Midbrain (tissue), 1 donor: ENCODE results near the gene DBN1.

Experiments
- DNase-seq: peaks from one replicate; lab custom pipeline; 2025; lab: John Stamatoyannopoulos, UW

The DBN1 gene

GRCh38 chr5:177473443-177474001 is at the start of gene DBN1:
Gene DBN1 (minus strand): TSS chr5:177473634. CDS start chr5:177473521, 113 bp downstream.
- DNase-seq: peak; percentile 51

DNA sequence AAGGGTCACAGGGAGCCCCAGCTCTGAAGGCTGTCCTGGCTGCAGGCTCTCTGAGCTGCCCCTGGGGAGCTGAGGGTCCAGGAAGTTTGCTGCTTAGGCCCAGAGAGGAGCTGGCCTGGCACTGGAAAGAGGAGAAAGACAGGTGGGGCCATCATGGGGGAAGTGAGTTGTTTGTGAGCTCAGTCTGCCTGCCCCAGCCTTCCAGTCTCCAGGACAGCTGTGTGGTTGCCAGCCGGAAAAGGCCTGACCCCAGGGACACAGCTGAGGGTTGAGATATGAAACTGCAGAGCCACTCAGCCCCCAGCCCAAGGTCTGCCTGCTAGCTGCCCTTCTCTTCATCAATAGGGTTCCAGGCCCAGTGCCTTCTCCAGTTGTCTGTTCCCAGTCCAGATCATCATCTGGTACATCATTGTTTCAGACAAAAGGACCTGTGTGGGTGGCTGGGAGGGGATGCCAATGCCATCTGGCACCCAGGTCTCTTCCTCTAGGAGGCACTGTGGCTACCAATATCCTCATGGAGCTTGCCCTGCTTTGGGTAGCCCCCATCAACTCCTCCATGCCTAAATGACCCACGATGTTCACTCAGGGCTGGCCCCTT is 47.6 kb upstream of the DBN1 start:
- DNase-seq: no peak

DNA sequence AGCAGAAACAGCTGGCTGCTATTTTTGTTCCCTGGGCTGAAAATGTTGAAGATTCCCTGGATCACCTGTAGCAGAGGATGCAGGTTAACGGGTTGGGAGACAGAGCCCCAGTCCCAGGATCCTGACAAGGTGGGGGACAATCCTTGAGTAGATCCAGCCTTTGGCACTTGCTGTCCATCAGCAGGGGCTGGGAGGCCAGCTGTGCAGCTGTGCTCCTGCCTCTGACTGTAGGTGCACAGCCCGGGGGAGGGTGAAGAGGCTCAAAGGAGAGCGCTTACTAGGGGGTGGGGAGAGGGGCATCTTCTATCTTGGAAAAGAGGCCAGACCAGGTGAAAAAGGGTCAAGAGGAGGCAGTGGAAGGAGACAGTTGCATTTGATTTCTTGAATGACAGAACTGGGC is 46.8 kb upstream of the DBN1 start:
- no peak for DNase-seq

DNA sequence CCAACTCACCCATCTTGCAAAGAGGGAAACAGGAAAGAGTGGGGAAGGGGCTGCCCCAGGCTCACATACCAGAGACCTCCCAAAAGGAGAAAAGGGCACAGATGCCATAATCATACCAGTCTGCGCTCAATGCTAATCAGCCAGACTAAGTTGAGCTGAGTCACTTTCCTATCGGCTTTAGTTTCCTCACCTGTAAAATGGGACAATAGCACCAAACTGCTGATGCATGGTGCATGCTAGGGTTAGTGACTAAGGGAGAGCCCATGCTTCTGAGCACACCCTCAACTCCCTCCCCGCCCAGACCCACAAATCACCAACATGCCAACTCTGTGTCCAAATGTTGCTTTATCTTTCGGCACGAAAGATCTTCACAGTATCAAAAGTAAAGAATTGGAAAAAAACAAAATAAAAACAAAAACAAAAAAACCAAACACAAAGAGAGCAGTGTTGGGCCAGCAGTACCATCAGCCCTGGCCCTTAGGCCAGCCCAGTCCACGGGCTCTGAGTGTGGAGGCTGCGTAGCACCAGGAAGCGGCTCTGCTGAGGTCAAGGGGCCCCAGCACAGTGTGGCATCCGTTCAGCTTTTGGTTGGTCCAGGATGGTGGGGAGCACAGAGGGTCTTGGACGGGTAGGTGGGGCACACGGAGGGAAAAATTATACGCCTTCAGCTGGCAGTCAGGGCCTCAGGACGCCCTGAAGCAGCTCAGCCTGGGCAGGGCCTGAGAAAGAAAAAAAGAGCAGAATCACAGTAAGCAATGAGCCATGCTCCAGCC is 46.2 kb upstream of the DBN1 start:
- no peak for DNase-seq

DNA sequence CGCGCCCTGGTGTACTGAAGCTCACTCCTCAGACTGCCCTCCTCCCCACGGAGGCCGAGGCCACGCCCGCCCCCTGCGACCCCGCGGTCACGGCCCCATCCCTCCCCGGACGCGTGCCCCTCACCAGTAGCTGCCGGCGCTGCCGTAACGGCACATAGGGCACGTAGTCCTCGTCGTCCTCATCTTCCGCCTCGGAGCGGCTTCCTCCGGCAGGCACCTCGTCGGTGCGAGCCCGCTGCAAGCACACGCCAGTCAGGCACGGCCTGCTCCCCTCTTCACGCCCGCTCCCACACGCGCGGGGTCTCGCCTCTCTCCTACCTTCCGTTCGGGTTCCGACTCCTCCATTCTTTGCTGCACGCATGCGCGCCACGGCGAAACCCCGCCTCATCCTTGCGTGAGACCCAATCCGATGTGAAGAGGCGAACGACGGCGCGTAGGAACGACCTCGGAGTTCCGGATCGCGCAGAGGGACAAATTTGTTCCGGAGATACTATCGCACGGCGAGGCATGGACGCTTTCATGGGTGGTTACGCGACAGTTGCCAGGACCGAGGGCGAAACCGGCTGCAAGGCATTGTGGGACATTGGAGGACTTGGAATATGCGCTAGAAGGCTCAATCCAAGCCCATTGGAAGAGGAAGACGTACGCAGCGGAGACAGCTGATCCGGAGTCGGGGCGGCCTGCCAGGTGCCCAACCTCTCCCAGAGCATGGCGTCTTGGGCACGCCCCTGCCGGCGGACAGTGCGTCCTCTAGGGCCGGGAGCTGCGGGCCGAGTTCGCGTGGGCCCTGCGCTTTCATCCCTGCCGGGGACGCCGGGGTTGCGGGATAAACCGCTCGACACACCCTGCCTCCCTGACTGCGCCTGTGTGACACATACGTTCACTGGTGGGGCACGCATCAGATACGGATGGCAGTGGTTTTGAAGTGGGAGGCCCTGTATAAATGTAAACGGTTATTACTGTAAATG is 43.5 kb upstream of the DBN1 start, which contains the start of gene DDX41:
Gene DDX41 (minus strand): TSS at position 361 of the 968 bp plus-strand sequence. CDS start 16 bp downstream, at position 345.
- peak; percentile 99 for DNase-seq

- no peak for DNase-seq
Observed at GRCh38 chr5:177515580-177515979, 42.1 kb upstream of the DBN1 start.

DNA sequence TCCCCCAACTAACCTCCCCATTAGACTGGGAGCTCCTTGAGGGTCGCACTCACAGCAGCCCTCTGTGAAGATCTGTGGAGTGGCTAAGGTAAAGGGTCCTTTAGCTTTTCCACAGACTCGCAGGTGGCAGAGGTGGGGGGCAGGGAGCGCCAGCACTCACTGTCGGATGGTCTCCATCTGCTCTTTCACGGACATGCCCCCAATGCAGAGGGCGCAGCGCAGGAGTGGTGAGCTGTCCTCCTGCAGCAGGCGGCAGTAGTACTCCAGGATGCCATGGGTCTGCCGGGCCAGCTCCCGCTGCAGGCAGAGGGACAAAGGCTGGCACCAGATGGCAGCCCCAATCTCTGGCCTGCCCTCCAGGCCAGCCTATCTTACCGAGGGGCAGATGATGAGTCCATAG is 41.1 kb upstream of the DBN1 start:
- no peak for DNase-seq

DNA sequence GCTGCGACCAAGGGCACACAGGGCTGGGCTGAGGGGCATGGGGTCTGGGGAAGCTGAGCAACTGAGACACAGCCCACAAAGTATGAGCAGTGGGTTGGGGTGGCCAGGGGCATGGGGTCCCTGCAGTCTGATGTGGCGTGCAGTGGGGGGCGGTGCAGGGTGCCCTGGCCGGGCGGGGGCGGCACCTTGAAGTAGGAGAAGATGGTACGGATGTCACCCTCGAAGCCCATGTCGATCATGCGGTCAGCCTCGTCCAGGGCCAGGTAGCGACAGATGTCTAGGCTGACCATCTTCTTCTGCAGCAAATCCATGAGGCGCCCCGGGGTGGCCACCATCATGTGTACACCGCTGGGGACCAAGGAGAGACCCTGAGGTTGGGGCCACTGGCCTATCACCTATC is 40.1 kb upstream of the DBN1 start:
- no peak for DNase-seq

DNA sequence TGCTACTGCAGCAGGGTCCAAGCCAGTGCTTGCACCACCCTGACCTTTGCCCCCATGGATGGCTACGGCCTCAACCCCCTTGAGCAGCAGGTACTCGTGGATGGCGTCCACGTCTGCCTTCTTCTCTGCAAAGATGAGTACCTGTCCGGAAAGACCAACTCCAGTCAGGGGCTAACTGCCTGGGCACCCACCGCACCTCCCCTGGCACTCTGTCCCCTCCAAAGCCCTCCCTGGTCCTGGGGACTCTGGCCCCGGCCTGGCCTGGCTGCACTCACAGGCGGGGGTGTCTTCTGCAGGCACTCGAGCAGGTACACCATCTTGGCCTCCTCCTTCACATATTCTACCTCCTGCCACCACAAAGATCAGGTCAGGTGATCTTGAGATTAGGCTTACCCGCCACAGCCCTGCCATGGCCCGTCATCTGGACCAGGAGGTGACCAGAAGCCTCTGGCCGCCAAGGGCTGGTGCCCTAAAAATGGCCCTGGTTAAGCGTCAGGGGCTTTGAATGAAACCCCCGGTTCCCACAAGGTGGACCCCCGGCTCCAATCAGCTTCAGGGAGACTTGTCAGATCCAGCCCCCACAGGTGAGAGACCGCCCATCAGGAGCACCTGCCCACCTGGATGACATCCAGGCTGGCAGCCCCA is 39.4 kb upstream of the DBN1 start:
- no peak for DNase-seq

DNA sequence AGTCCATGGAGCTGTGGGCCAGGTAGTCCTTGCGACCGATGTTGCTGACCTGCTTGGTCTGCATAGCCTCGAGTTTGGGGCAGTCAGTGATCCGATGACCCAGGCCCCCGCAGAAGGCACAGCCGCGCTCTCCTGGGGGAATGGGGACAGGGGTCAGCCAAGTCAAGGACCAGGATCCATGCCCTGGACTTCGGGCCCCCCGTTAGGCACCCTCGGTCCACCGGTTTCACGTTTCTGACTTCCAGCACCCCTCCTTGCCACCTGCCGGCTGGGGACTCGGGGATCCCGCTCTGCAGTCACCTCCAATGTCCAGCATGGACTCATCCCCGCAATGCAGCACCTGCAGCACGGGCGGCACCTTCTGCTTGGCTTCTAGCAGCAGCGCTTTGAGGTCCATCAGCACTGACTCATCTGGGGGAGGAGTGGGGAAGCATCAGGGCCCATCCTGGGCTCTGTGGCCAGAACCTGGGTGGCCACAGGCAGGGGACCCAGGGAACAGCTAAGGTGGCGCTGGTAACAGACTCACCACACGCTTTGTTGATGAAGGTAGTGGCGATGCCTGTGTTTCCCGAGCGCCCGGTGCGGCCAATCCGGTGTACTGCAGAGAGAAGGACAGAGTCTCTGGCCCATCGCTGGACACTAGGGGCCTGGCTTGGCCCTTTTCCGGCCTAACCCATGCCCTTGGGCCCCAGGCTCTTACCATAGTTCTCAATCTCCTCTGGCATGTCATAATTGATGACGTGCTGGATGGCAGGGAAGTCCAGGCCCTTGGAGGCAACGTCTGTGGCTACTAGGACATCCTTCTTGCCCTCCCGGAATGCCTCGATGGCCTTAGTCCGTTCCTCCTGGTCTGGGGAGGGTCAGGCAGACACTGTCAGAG is 38.6 kb upstream of the DBN1 start:
- DNase-seq: no peak

DNA sequence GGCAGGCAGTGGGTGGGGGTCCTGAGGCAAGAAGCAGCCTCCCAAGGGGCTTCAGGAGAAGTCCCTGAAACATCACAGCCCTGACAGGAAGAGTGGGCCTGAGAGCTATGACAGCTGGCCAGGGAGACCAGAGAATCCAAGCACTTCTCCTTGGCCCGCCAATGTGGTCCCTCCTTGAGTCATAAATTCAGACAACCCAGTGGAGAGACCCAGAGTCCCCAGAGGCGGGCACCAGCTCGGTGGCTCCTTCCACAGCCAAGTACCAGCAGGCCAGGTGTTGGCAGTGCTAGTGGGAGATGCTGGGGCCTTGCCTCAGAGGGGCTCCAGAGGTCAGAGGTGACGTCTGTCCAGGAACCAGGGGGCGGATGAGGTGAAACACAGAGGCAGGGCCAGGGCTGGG is 37.7 kb upstream of the DBN1 start:
- DNase-seq: no peak

- no peak for DNase-seq
Observed at GRCh38 chr5:177510567-177511053, 37.2 kb upstream of the DBN1 start.

DNA sequence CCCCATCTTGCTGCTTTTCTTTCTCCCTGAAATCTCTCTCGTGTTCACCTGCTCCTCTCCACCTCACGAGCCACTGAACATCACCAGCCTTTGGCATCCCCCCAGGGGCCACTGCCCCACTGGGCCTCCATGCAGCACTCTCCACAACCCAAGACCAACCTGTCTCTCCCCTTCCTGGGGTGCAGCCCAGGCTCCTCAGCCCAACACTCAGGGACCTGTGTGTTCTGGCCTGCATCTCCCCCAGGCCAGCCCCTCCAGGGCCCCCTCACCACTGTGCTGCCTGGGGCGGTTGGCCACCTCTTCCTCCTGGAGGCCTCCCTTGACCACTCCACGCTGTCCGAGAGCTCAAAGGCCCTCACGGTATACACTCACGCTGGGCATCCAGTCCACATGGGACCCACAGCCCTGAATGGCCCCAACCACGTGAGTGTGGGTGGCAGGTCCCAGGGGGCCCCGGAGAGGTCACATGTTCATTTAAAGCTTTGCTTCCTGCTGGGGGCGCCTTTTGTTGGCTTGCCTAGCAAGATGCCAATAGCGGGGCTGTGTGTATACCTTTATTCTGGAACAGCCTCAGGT is 36.6 kb upstream of the DBN1 start:
- DNase-seq: no peak

DNA sequence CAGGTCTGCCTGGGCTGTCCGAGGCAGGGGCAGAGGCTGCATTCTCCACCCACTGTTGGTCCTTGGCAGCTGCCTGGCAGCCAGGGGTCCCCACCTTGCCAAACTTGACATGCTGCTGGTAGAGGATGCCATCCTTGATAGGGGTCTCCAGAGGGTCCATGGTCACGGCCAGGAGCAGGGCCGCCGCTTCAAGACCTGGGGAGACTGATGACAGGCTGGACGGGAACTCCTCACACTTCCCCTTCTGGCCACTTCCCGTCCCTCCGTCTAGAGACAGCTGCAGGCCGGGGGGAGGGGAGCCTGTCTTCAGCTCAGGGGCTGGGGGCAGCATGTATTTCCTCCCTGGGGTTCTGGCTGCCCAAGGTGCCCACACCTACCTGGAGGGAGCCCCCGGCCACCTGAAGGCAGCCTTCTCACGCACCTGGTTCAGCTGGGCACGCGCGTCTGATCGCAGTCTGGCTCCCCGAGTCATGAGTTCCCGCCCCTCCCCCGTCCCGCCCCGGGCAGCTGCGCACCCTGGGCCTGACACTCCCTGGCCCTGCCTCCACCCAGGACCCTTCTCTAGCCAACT is 36.0 kb upstream of the DBN1 start, which contains the start of gene DOK3:
Gene DOK3 (minus strand): TSS at position 446 of the 571 bp plus-strand sequence. CDS start 286 bp downstream, at position 160.
- DNase-seq: no peak

DNA sequence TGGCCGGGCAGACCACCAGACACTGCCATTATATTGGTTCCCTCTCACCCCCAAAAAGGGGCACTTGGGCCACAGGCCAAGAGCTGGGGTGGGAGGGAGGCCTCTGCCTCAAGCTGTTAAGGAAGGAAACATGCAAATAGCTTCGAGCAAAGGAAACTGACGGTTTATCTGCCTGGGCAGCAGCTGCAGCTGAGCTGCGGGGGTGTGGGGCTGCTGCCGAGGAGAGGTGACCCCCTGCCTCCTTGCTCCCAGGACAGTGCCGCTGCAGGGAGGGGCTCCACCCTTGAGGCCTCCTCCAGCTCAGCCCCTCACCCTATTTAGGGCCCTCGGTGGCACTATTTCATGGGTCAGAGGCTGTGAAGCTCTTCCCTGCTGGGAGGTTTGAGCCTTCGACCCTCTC is 35.4 kb upstream of the DBN1 start:
- DNase-seq: no peak

GRCh38 chr5:177508221-177508611 is 34.8 kb upstream of the DBN1 start:
- no peak for DNase-seq

DNA sequence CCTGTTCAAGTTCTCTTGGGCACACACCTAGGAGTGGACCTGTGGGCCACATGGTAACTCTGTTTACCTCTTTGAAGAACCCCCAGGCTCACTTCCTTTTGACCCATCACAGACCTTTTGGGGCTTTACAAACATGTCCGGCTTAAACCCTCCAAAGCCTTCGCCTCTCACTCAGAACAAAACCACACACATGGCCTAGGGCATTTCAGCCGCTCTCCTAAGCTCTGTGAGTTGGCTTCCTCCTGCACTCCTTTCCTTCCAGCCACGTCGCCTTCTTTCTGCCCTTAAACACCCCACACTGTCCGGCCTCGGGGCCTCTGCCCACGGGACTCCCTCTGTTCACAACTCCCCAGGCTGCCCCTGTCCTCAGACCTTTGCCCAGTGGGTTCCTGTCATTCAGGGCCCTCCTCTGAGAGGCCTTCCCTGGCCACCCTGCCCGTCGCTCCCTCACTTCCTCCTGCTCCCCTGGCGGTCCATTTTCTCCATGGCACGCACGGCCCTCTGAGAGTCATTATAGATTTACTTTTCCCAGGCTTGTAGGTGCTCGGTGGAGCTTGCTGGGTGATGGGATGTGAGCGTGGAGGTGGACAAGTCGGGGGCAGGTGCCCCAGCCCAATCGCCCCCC is 34.3 kb upstream of the DBN1 start:
- no peak for DNase-seq

- DNase-seq: no peak
Observed at GRCh38 chr5:177507165-177507564, 33.7 kb upstream of the DBN1 start.

GRCh38 chr5:177505075-177505474 is 31.6 kb upstream of the DBN1 start:
- no peak for DNase-seq
